GM12874 (cell line): ENCODE results near the gene IAPP.

Source experiments
- CTCF ChIP-seq: IDR thresholded peaks from 2 replicates; pipeline ENCODE4 v1.5.1; 2011; ENCODE audit warnings: low read depth, mild to moderate bottlenecking, control low read depth, low read length, moderate library complexity; ENCODE audit not compliant: insufficient read depth

The IAPP gene

GRCh38 chr12:21372602-21373001 lies at the start of gene IAPP:
Gene IAPP (plus strand): TSS chr12:21372902. CDS start chr12:21373352, 450 bp downstream.
- no peak for TF ChIP-seq CTCF

- no peak for TF ChIP-seq CTCF
These were observed 49.0 kb upstream of the IAPP start for GRCh38 chr12:21323736-21324135.

GRCh38 chr12:21324551-21324950 lies 48.2 kb upstream of the IAPP start:
- no peak for TF ChIP-seq CTCF

- TF ChIP-seq CTCF, result no peak
These were observed 44.1 kb upstream of the IAPP start for GRCh38 chr12:21328578-21328977.

GRCh38 chr12:21330682-21331253 lies 41.9 kb upstream of the IAPP start:
- TF ChIP-seq CTCF, result no peak

GRCh38 chr12:21334771-21335325 lies 37.9 kb upstream of the IAPP start, which contains the start of gene SLCO1A2:
Gene SLCO1A2 (minus strand): TSS chr12:21334917. CDS start chr12:21334647, 270 bp downstream.
- no peak for TF ChIP-seq CTCF

GRCh38 chr12:21336656-21337055 lies 36.0 kb upstream of the IAPP start:
- TF ChIP-seq CTCF, result no peak
